GM12801 (cell line): ENCODE measurements around the gene DAP.

Source experiments
- TF ChIP-seq, protein P1 (sequence below): IDR thresholded peaks from one replicate; pipeline ENCODE4 v1.5.1; 2011; ENCODE audit warnings: control low read depth; ENCODE audit not compliant: insufficient read length; ENCODE audit errors: extremely low read depth

Gene DAP

DNA sequence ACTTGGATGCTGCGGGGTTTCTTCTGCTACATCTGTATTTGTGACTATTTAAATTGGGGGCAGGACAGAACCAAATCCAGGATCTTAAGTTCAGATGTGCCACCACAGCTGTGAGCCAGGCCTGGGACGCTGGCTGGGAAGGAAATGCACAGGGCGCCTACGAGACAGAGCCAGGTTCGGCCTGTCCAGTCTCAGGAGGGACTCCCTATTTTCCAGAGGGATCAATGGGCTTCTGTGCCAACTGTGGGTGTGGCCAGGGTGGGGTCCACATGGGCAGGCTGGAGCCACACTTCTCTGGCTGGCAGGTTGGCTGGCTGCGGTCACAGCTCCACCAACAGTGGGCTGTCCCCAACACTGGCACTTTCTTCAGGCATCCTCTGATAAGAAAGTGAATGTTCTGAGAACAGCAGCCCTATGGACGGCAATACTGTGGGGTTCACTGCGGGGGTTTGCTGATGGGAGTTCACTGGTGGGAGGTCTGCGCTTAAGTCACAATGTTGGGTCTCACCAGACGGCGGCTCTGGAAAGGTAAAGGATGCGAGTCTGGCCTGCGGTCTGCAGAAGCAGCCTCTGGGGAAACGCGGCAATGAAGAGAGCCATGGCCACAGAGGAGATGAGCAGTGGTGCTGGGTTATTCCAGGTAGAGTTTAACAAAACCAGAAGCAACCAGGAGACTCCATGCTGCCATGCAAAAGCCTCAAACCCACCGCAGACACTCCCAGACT, 78.1 kb downstream of the DAP start:
- TF ChIP-seq, protein P1, sequence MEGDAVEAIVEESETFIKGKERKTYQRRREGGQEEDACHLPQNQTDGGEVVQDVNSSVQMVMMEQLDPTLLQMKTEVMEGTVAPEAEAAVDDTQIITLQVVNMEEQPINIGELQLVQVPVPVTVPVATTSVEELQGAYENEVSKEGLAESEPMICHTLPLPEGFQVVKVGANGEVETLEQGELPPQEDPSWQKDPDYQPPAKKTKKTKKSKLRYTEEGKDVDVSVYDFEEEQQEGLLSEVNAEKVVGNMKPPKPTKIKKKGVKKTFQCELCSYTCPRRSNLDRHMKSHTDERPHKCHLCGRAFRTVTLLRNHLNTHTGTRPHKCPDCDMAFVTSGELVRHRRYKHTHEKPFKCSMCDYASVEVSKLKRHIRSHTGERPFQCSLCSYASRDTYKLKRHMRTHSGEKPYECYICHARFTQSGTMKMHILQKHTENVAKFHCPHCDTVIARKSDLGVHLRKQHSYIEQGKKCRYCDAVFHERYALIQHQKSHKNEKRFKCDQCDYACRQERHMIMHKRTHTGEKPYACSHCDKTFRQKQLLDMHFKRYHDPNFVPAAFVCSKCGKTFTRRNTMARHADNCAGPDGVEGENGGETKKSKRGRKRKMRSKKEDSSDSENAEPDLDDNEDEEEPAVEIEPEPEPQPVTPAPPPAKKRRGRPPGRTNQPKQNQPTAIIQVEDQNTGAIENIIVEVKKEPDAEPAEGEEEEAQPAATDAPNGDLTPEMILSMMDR, result no peak

DNA sequence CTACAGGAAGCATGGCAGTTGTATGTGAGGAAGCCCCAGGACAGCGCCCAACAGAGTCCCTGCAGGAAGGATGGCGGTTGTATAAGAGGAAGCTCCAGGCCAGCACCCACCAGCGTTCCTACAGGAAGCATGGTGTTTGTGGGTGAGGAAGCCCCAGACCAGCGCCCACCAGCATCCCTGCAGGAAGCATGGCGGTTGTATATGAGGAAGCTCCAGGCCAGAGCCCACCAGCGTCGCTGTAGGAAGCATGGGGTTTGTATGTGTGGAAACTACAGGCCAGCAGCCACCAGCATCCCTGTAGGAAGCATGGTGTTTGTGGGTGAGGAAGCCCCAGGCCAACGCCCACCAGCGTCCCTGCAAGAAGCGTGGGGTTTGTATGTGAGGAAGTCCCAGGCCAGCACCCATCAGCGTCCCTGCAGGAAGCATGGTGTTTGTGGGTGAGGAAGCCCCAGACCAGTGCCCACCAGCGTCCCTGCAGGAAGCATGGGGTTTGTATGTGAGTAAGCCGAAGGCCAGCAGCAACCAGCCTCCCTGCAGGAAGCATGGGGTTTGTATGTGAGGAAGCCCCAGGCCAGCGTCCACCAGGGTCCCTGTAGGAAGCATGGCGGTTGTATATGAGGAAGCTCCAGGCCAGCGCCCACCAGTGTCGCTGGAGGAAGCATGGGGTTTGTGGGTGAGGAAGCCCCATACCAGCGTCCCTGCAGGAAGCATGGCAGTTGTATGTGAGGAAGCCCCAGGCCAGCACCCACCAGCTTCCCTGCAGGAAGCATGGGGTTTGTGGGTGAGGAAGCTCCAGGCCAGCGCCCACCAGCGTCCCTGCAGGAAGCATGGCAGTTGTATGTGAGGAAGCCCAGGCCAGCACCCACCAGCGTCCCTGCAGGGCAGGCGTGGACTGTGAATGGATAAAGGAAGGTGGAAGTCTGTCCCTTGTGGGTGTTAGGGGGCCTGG, 79.0 kb downstream of the DAP start:
- TF ChIP-seq, protein P1, result no peak

GRCh38 chr5:10680876-10681481, 80.1 kb downstream of the DAP start:
- TF ChIP-seq, protein P1, result no peak

- TF ChIP-seq, protein P1, result no peak
Observed at GRCh38 chr5:10679336-10679988, 81.6 kb downstream of the DAP start.

DNA sequence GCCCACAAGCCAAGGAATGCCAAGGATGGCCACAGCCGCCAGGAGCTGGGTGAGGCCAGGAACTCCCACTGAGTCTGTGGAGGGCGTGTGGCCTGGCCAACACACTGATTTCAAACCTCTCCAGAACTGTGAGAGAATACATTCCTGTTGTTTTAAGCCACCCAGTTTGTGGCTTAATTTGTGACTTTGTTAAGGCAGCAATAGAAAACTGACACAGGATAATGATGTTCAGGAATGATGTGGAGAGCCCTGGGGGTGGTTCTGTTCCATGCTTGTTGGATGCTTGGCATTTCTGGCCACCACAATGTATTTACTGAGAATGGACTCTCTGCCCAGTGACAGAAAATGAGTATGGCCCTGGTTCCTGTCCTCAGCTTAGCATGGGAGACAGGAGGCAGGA, 82.8 kb downstream of the DAP start:
- TF ChIP-seq, protein P1, result no peak

GRCh38 chr5:10677533-10677932, 83.5 kb downstream of the DAP start:
- TF ChIP-seq, protein P1, result no peak

GRCh38 chr5:10676946-10677345, 84.1 kb downstream of the DAP start:
- TF ChIP-seq, protein P1, result no peak
